H9 (cell line): Measurements from ENCODE around the gene CDH4. TPM values are rescaled to one million over a fixed set of nuclear protein-coding genes. Genes with fewer than 3 reads are reported as not detected.

Source experiments
- DNase-seq: peaks from one replicate; pipeline ENCODE4 v3.0.0-alpha.2; 2017
- H2AFZ ChIP-seq: one replicate; pipeline ENCODE4 v1.6.1; 2013; ENCODE audit warnings: mild to moderate bottlenecking, low read length, control low read depth, moderate library complexity
- H2AK5ac ChIP-seq: 2 replicates; pipeline ENCODE4 v1.6.1; 2013; ENCODE audit warnings: low read length, control low read depth, mixed read lengths; ENCODE audit not compliant: insufficient read length
- H2BK120ac ChIP-seq: one replicate; pipeline ENCODE4 v1.6.1; 2013; ENCODE audit warnings: low read depth, mild to moderate bottlenecking, low read length, control low read depth, inconsistent platforms; ENCODE audit not compliant: poor library complexity, severe bottlenecking
- H2BK12ac ChIP-seq: 2 replicates; pipeline ENCODE4 v1.6.1; 2013; ENCODE audit warnings: low read length, control low read depth, mixed read lengths, low read depth; ENCODE audit not compliant: insufficient read length
- H2BK15ac ChIP-seq: 2 replicates; pipeline ENCODE4 v1.6.1; 2013; ENCODE audit warnings: low read depth, low read length, control low read depth
- H2BK20ac ChIP-seq: one replicate; pipeline ENCODE4 v1.6.1; 2013; ENCODE audit warnings: low read depth, mild to moderate bottlenecking, low read length, control low read depth, inconsistent platforms; ENCODE audit not compliant: poor library complexity, severe bottlenecking
- H2BK5ac ChIP-seq: 2 replicates; pipeline ENCODE4 v1.6.1; 2013; ENCODE audit warnings: low read length, control low read depth, mixed read lengths; ENCODE audit not compliant: insufficient read length
- H3K14ac ChIP-seq: 2 replicates; pipeline ENCODE4 v1.6.1; 2013; ENCODE audit warnings: low read length, control low read depth; ENCODE audit not compliant: insufficient read depth
- H3K18ac ChIP-seq: 2 replicates; pipeline ENCODE4 v1.6.1; 2013; ENCODE audit warnings: low read depth, mild to moderate bottlenecking, mixed read lengths, low read length, control low read depth; ENCODE audit not compliant: insufficient read length
- H3K23ac ChIP-seq: 2 replicates; pipeline ENCODE4 v1.6.1; 2013; ENCODE audit warnings: low read length, control low read depth, mixed read lengths, low read depth; ENCODE audit not compliant: insufficient read length
- H3K23me2 ChIP-seq: 2 replicates; pipeline ENCODE4 v1.6.1; 2013; ENCODE audit warnings: low read depth, mild to moderate bottlenecking, mixed read lengths, low read length, control low read depth; ENCODE audit not compliant: insufficient read length, poor library complexity, severe bottlenecking
- H3K27ac ChIP-seq: 2 replicates; pipeline ENCODE4 v1.5.1; 2013; ENCODE audit warnings: low read length, control low read depth, mixed read lengths, low read depth; ENCODE audit not compliant: insufficient read length
- H3K27me3 ChIP-seq: 2 replicates; pipeline ENCODE4 v1.6.1; 2013; ENCODE audit warnings: low read length, control low read depth, inconsistent platforms; ENCODE audit not compliant: insufficient read depth
- H3K4ac ChIP-seq: 2 replicates; pipeline ENCODE4 v1.6.1; 2013; ENCODE audit warnings: low read depth, mild to moderate bottlenecking, control low read depth, inconsistent platforms, low read length, moderate library complexity
- H3K4me1 ChIP-seq: 2 replicates; pipeline ENCODE4 v1.6.1; 2013; ENCODE audit warnings: low read length, control low read depth, inconsistent platforms; ENCODE audit not compliant: insufficient read depth
- H3K4me2 ChIP-seq: 2 replicates; pipeline ENCODE4 v1.6.1; 2013; ENCODE audit warnings: low read length, control low read depth, mixed read lengths; ENCODE audit not compliant: insufficient read length, insufficient read depth
- H3K56ac ChIP-seq: 2 replicates; pipeline ENCODE4 v1.6.1; 2013; ENCODE audit warnings: low read depth, mild to moderate bottlenecking, mixed read lengths, low read length, control low read depth; ENCODE audit not compliant: insufficient read length
- H3K79me1 ChIP-seq: 2 replicates; pipeline ENCODE4 v1.6.1; 2013; ENCODE audit warnings: low read depth, mild to moderate bottlenecking, moderate library complexity, low read length, control low read depth, inconsistent platforms; ENCODE audit not compliant: insufficient read depth, poor library complexity, severe bottlenecking
- H3K79me2 ChIP-seq: 2 replicates; pipeline ENCODE4 v1.6.1; 2013; ENCODE audit warnings: low read length, control low read depth, inconsistent platforms; ENCODE audit not compliant: insufficient read depth
- H3K9ac ChIP-seq: 2 replicates; pipeline ENCODE4 v1.6.1; 2013; ENCODE audit warnings: low read length, control low read depth, mixed read lengths; ENCODE audit not compliant: insufficient read length; ENCODE audit errors: extremely low read depth
- H3K9me3 ChIP-seq: one replicate; pipeline ENCODE4 v1.6.1; 2013; ENCODE audit warnings: low read depth, low read length, inconsistent platforms; ENCODE audit not compliant: control insufficient read depth
- H3T11ph ChIP-seq: one replicate; pipeline ENCODE4 v1.6.1; 2013; ENCODE audit warnings: mild to moderate bottlenecking, low read length, control low read depth, inconsistent platforms
- H4K20me1 ChIP-seq: one replicate; pipeline ENCODE4 v1.6.1; 2013; ENCODE audit not compliant: control insufficient read depth, insufficient read length, insufficient read depth
- H4K5ac ChIP-seq: 2 replicates; pipeline ENCODE4 v1.6.1; 2013; ENCODE audit warnings: low read depth, mild to moderate bottlenecking, mixed read lengths, low read length, control low read depth; ENCODE audit not compliant: insufficient read length
- H4K8ac ChIP-seq: replicated peaks from 2 replicates; pipeline ENCODE4 v1.6.1; 2013; ENCODE audit warnings: low read length, control low read depth, mixed read lengths, low read depth; ENCODE audit not compliant: insufficient read length
- H4K91ac ChIP-seq: 2 replicates; pipeline ENCODE4 v1.6.1; 2013; ENCODE audit warnings: low read depth, mild to moderate bottlenecking, moderate library complexity, mixed read lengths, low read length, control low read depth; ENCODE audit not compliant: insufficient read length
- H3K27ac Mint-ChIP-seq, 3 experiments: 2 replicates in 2 of 3; 3 replicates in 1 of 3; pipeline ENCODE4 v1.8.0; 2020 to 2021; ENCODE audit warnings: mixed read lengths in 3 of 3, mild to moderate bottlenecking in 1 of 3, moderate library complexity in 1 of 3
- H3K27me3 Mint-ChIP-seq: 2 replicates; pipeline ENCODE4 v1.8.0; 2021; ENCODE audit warnings: low read depth, mild to moderate bottlenecking, moderate library complexity, mixed read lengths
- H3K36me3 Mint-ChIP-seq, 3 experiments: 2 replicates in 2 of 3; 3 replicates in 1 of 3; pipeline ENCODE4 v1.8.0; 2020 to 2021; ENCODE audit warnings: low read depth in 3 of 3, mixed read lengths in 3 of 3; ENCODE audit not compliant: insufficient read depth in 1 of 3
- H3K4me1 Mint-ChIP-seq, 2 experiments: 2 replicates each; pipeline ENCODE4 v1.8.0; 2020; ENCODE audit warnings: mixed read lengths in 2 of 2
- H3K4me3 Mint-ChIP-seq, 2 experiments: 2 replicates in 1 of 2; 3 replicates in 1 of 2; pipeline ENCODE4 v1.8.0; 2020 to 2021; ENCODE audit warnings: mild to moderate bottlenecking in 2 of 2, mixed read lengths in 2 of 2, moderate library complexity in 1 of 2
- H3K9me3 Mint-ChIP-seq, 2 experiments: 2 replicates in 1 of 2; 3 replicates in 1 of 2; pipeline ENCODE4 v1.8.0; 2020; ENCODE audit warnings: mild to moderate bottlenecking in 2 of 2, mixed read lengths in 2 of 2, moderate library complexity in 1 of 2
- WGBS: extraction: QIAGEN DNeasy Blood & Tissue Kit; methylation state at CpG from one replicate; pipeline ENCODE4 v1.1.7; 2013; ENCODE audit warnings: missing lambda C conversion rate, low lambda C conversion rate, mixed read lengths; ENCODE audit not compliant: insufficient read length; ENCODE audit errors: extremely low coverage; 5-methylcytosine and 5-hydroxymethylcytosine counted together
- total RNA-seq: library from RNA; stranded (reverse); gene quantifications from 2 replicates; pipeline ENCODE4 v1.2.1, GENCODE V29; 2021
- TF ChIP-seq, protein P1 (sequence below): fragments of 200-600 bp; sonication (generic); conservative IDR thresholded peaks from 3 replicates; pipeline ENCODE4 v1.8.0; 2021; ENCODE audit warnings: antibody characterized with exemption, mild to moderate bottlenecking

Gene CDH4
- total RNA-seq, 1 experiment from 2014 or later: 3.0 TPM

DNA sequence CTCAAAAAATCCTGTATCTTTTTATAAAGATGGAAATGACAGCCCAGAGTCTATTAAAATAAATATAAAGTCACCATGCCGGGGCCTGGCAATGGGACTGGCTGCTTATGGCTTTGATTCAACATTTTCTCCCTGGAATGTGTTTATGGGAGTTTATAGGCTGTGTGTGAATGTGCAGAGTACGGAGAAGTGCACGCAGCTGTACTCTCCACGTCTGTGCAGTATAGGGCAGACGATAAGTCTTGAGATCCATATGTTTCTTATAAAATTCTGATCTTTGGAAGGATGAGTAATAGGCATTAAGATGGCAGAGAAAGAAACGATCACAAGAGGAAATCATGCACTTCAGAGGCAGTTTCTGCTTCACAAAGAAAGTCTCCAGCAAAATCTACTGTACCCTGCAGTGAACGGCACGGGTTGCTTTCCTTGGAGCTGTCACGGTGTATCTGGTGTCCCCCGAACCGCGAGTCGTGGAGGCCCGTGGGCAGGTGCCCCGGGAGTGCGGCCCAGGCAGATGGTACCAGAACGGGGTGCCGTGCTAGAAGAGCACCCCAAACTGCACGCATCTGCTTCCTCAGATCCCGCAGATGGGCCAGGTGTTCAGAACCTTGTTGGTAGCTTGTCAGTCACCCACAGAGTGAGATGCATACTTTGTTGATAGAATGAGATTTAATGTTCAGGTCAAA lies 431.1 kb downstream of the CDH4 start:
- H3K23ac ChIP-seq: no peak overlapping the region
- no peak overlapping the region for H3K14ac ChIP-seq
- no peaks in the 10 kb centered on the region for H3K23me2 ChIP-seq
- TF ChIP-seq, protein P1, sequence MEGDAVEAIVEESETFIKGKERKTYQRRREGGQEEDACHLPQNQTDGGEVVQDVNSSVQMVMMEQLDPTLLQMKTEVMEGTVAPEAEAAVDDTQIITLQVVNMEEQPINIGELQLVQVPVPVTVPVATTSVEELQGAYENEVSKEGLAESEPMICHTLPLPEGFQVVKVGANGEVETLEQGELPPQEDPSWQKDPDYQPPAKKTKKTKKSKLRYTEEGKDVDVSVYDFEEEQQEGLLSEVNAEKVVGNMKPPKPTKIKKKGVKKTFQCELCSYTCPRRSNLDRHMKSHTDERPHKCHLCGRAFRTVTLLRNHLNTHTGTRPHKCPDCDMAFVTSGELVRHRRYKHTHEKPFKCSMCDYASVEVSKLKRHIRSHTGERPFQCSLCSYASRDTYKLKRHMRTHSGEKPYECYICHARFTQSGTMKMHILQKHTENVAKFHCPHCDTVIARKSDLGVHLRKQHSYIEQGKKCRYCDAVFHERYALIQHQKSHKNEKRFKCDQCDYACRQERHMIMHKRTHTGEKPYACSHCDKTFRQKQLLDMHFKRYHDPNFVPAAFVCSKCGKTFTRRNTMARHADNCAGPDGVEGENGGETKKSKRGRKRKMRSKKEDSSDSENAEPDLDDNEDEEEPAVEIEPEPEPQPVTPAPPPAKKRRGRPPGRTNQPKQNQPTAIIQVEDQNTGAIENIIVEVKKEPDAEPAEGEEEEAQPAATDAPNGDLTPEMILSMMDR: no peak
- no peak overlapping the region for H3K27ac ChIP-seq
- H3K9ac ChIP-seq: no peak overlapping the region
- no peak overlapping the region for H2BK5ac ChIP-seq
- H3K4me2 ChIP-seq: no peak overlapping the region
- no peak overlapping the region for H3T11ph ChIP-seq
- H3K4ac ChIP-seq: no peak overlapping the region
- H4K5ac ChIP-seq: no peak overlapping the region
- no peaks in the 10 kb centered on the region for H3K79me2 ChIP-seq
- H3K4me1 ChIP-seq: no peaks in the 10 kb centered on the region; the same call in 1 of the 2 replicates
- no peak overlapping the region for H3K56ac ChIP-seq
- H2BK120ac ChIP-seq: no peak overlapping the region
- H3K9me3 ChIP-seq: no peaks in the 10 kb centered on the region
- WGBS: no CpG with 5 or more reads among the region's 20 CpGs
- Mint-ChIP-seq H3K9me3 (no peaks in the 10 kb centered on the region; a peak in 1 of 5 replicates), H3K27ac (no peak overlapping the region), H3K27me3 (peaks cover 86% of the 10 kb centered on the region), H3K36me3 (no peaks in the 10 kb centered on the region), H3K4me3 (no peak overlapping the region), H3K4me1 (peaks cover 11 to 12% of the 10 kb centered on the region in 2 experiments)
- H3K27me3 ChIP-seq: peaks cover 7% of the 10 kb centered on the region; the same call in 1 of the 2 replicates
- no peak for DNase-seq
- no peak overlapping the region for H3K18ac ChIP-seq
- no peaks in the 10 kb centered on the region for H4K20me1 ChIP-seq
- no peak overlapping the region for H2BK20ac ChIP-seq
- H2BK15ac ChIP-seq: no peak overlapping the region
- no peak overlapping the region for H2AK5ac ChIP-seq
- H3K79me1 ChIP-seq: no peaks in the 10 kb centered on the region
- H2BK12ac ChIP-seq: no peak overlapping the region
- H2AFZ ChIP-seq: no peak overlapping the region
- no peak overlapping the region for H4K91ac ChIP-seq
- no peak overlapping the region for H4K8ac ChIP-seq
